ENCODE measurements around the gene SLC10A3.
"Not testable (repeated sequence)": the region's sequence is repeated elsewhere in the genome, so short reads cannot be mapped to it uniquely, and the experiment has no call there.

The SLC10A3 gene

DNA sequence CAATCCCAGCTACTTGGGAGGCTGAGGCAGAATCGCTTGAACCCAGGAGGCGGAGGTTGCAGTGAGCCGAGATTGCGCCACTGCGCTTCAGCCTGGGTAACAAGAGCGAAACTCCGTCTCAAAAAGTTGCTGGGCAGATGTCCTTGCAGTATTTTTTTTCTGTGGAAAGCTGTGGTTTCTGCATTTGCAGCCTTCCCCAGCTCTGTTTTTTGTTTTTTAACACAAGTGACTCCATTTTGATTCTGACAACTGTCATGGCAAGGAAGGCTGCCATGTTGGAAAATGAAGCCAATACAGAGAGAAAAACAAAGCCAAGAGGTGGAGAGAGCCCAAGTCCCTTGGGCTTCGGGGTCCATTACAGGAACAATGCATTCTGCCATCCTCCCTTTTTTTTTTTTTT, 11.7 kb upstream of the SLC10A3 start:
- in situ Hi-C loops (cut with HindIII; ENCODE audit: low sequenced_read_pairs): no loop called here
- no peak for DNase-seq (ENCODE audit: low read depth, low spot score)
- no peak overlapping the region for H3K4me3 ChIP-seq (ENCODE audit: low read depth, low read length)
- TF ChIP-seq, protein P1, sequence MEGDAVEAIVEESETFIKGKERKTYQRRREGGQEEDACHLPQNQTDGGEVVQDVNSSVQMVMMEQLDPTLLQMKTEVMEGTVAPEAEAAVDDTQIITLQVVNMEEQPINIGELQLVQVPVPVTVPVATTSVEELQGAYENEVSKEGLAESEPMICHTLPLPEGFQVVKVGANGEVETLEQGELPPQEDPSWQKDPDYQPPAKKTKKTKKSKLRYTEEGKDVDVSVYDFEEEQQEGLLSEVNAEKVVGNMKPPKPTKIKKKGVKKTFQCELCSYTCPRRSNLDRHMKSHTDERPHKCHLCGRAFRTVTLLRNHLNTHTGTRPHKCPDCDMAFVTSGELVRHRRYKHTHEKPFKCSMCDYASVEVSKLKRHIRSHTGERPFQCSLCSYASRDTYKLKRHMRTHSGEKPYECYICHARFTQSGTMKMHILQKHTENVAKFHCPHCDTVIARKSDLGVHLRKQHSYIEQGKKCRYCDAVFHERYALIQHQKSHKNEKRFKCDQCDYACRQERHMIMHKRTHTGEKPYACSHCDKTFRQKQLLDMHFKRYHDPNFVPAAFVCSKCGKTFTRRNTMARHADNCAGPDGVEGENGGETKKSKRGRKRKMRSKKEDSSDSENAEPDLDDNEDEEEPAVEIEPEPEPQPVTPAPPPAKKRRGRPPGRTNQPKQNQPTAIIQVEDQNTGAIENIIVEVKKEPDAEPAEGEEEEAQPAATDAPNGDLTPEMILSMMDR (IDR thresholded peaks at IDR 0.05; ENCODE audit: low read depth, low read length): no peak

DNA sequence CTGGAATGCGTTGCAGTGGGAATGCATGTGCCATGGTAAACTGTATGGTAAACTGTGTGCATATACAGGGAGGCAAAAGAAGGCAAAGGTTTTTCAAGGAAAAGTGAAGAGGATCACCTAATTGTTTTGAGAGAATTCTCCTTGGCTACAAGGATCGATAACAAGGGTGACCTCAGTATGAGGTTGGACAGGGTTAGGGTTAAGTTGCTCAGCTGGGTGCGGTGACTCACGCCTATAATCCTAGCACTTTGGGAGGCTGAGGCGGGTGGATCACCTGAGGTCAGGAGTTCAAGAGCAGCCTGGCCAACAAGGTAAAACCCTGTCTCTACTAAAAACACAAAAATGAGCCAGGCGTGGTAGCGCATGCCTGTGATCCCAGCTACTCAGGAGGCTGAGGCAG, 11.0 kb upstream of the SLC10A3 start:
- DNase-seq (ENCODE audit: low read depth, low spot score); in situ Hi-C loops (cut with HindIII; ENCODE audit: low sequenced_read_pairs): not testable (repeated sequence)

DNA sequence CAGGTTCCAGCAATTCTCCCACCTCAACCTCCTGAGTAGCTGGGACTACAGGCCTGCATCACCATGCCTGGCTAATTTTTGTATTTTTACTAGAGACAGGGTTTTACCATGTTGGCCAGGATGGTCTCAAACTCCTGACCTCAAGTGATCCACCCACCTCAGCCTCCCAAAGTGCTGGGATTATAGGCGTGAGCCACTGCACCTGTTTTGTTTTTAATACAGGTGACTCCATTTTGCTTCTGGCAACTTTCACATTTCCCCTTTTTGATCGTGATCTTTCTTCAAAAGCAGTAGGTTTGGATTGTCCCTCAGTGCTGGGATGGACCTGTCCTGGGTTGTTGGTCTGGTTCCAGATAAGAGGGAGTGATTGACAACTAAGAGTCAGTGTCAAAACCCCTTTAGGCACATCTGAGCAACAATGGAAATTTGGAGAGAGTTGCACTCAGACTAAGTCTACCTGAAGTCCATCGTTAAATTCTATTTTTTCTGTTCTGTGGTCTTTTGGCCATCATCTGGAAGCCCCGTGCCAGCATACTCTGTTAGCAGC, 6.2 kb upstream of the SLC10A3 start:
- in situ Hi-C loops (cut with HindIII; ENCODE audit: low sequenced_read_pairs); H3K4me3 ChIP-seq (ENCODE audit: low read depth, low read length); DNase-seq (ENCODE audit: low read depth, low spot score): not testable (repeated sequence)

More for the DNA sequence above, 11.0 kb upstream of the SLC10A3 start:
- H3K4me3 ChIP-seq (ENCODE audit: low read depth, low read length): not testable (repeated sequence)

DNA sequence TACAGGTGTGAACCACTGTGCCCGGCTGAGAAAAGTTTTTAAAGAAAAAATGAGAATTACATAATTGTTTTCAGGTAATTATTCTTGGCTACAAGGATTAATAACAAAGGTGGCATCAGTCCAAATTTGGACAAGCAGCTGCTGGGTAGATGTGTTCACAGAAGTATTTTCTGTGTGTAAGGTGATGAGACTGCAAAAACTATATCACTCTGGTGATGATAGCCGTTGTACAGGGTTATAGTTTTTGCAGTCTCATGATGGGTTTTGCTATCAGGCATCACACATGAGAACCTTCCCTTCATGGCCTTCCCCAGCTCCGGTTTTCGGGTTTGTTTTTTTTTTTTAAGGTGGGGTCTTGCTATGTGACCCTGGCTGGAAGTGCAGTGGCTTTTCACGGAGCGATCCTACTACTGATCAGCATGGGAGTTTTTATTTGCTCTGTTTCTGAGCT, 5.1 kb upstream of the SLC10A3 start:
- H3K4me3 ChIP-seq (ENCODE audit: low read depth, low read length): no peak overlapping the region
- TF ChIP-seq, protein P1 (IDR thresholded peaks at IDR 0.05; ENCODE audit: low read depth, low read length): no peak
- in situ Hi-C loops (cut with HindIII; ENCODE audit: low sequenced_read_pairs): no loop called here
- no peak for DNase-seq (ENCODE audit: low read depth, low spot score)

DNA sequence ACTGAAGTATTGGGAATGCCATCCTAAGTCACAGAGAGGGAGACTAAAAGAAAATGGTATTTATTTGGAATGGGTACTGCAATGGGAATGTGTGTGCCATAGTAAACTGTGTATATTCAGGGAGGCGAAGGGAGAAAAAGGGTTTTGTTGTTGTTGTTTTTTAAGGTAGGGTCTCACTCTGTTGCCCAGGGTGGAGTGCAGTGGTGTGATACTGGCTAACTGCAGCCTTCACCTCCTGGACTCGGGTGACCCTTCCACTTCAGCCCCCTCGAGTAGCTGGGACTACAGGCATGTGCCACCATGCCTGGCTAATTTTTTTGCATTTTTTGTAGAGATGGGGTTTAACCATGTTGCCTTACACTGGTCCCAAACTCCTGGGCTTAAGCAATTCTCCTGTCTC, 4.3 kb upstream of the SLC10A3 start:
- H3K4me3 ChIP-seq (ENCODE audit: low read depth, low read length): no peak overlapping the region
- in situ Hi-C loops (cut with HindIII; ENCODE audit: low sequenced_read_pairs): no loop called here
- DNase-seq (ENCODE audit: low read depth, low spot score): no peak
- TF ChIP-seq, protein P1 (IDR thresholded peaks at IDR 0.05; ENCODE audit: low read depth, low read length): no peak

DNA sequence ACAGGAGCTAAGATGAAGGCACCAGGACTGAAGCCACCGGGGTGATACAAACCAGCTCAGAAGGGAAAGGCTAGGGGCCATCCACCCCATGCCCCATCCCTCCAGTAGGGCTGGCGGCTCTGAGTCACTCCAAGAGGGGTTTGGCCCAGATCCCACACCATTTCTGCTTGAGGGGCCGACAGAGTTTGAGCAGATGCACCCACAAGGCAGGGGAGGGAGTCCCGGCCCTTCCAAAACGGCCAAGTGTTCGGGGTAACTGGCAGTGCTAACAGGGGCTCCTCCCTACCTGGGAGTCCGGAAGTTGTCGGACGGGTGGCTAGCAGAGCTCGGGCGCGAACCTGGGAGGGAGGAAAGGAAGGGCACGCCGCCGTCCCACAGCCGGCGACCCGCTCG, 412 bp downstream of the SLC10A3 start:
- in situ Hi-C loops (cut with HindIII; ENCODE audit: low sequenced_read_pairs): no loop called here
- H3K4me3 ChIP-seq (ENCODE audit: low read depth, low read length): peak overlapping the region; percentile 53
- DNase-seq (ENCODE audit: low read depth, low spot score): peak; percentile 41
- TF ChIP-seq, protein P1 (IDR thresholded peaks at IDR 0.05; ENCODE audit: low read depth, low read length): no peak

DNA sequence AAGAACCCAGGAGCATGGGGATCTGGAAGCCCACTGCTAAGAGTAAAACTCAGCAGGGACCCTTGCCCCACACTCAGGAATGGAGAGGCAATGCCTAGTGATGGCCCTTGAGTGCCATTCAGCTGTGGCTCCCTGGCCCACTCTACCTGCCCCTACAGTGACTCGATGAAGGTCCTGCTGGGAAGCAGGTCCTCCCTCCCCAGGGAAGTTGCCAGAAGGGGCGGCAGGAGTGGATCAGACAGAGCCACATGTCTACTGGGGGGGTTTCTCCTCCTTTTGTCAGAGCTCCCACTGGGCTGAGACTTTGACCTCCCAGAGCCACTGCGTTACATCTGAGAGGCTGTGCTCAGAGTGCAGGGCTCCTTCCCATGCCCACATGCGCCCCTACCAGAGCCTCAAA, 1.2 kb downstream of the SLC10A3 start:
- in situ Hi-C loops (cut with HindIII; ENCODE audit: low sequenced_read_pairs): no loop called here
- TF ChIP-seq, protein P1 (IDR thresholded peaks at IDR 0.05; ENCODE audit: low read depth, low read length): no peak
- no peak overlapping the region for H3K4me3 ChIP-seq (ENCODE audit: low read depth, low read length)
- no peak for DNase-seq (ENCODE audit: low read depth, low spot score)
